Fibroblast of pulmonary artery (primary cell): ENCODE results near the gene CDC42EP5.

Source experiments
- DNase-seq: peaks from one replicate; pipeline ENCODE4 v3.0.0-alpha.2; 2010; ENCODE audit warnings: low read depth
- H3K4me3 ChIP-seq: replicated peaks from 2 replicates; pipeline ENCODE4 v1.5.1; 2011; ENCODE audit warnings: low read depth, mild to moderate bottlenecking, control low read depth, low read length, moderate library complexity
- CTCF ChIP-seq: IDR thresholded peaks from 2 replicates; pipeline ENCODE4 v1.5.1; 2011; ENCODE audit warnings: mild to moderate bottlenecking, control low read depth, low read length, inconsistent platforms; ENCODE audit errors: missing control alignments

Gene CDC42EP5

DNA sequence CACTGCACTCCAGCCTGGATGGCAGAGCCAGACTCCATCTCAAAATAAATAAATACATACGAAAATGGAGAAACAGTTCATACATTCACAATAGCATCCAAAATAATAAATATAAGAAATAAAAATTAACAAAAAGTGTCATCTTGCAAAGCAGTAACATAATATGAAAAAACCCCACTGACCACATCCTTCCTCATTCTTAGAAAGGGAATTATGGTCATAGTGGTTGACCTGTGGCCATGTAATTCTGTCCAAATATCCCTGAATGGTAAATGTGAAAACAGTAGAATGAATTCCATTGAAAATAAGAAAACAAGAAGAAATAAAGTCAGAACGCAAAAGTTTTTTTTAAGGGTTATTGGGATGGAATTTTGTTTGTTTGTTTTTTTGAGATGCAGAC lies 7.0 kb upstream of the CDC42EP5 start:
- DNase-seq = no peak
- no peak overlapping the region for H3K4me3 ChIP-seq
- no peak for TF ChIP-seq CTCF

- peak; percentile 67 for DNase-seq
- no peak overlapping the region for H3K4me3 ChIP-seq
- peak; percentile 76 for TF ChIP-seq CTCF
These were observed 5.7 kb upstream of the CDC42EP5 start for GRCh38 chr19:54478677-54479266.

- no peak for DNase-seq
- TF ChIP-seq CTCF = peak; percentile 8
- H3K4me3 ChIP-seq = no peak overlapping the region
These were observed 4.6 kb upstream of the CDC42EP5 start for GRCh38 chr19:54477650-54478049.

DNA sequence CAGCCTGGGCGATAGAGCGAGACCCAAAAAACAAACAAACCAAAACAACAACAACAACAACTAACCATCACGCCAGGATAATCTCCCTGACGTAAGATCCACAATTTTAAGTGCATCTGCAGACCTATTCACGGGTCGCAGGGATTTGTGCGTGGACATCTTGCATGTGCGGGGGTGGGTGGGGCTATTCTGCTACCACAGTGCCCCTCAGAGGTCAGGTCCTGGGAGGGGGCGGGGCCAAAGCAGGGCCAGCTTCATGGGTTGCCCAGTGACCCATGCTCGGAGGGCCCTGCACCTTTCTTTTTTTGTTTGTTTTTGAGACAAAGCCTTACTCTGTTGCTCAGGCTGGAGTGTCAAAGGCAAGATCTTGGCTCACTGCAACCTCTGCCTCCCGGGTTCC lies 2.6 kb upstream of the CDC42EP5 start:
- no peak overlapping the region for H3K4me3 ChIP-seq
- no peak for TF ChIP-seq CTCF
- DNase-seq = no peak

DNA sequence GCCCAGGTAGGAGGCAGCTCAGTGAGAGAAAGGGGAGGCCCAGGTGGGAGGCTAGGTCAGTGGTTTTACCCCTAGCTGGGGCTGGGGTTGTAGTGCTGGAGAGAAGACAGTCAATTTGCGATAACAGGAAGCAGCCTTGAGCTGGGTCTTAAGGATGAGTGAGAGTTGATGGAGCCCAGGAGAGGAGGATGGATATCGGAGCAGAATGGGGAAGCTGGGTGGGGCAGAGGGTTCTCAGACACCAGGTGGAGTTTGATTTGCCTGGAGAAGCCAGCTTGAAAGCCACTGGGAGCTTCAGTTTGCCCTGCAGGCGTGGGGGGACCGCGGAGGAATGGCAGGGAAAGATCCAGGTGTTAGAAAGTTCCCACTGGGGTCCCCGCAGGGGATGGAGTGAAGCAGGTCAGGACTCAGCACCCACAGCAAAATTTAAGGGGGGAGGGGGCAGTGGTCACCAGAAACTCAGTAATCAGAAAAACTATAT lies 836 bp upstream of the CDC42EP5 start:
- no peak for TF ChIP-seq CTCF
- H3K4me3 ChIP-seq = peak overlapping the region; percentile 75
- no peak for DNase-seq

GRCh38 chr19:54470991-54471782 lies 1.9 kb downstream of the CDC42EP5 start:
- H3K4me3 ChIP-seq = peak overlapping the region; percentile 57
- no peak for TF ChIP-seq CTCF
- DNase-seq = no peak
